T-helper 1 cell treated with Interleukin-12 subunit alpha and Interleukin-12 subunit beta and Interleukin-4 antibody, amounts not matched to agents 30 ng/mL and 1 ng/mL, for 36 hours (primary cell): ENCODE data around the gene SEC31A. TPM values are rescaled to one million over a fixed set of nuclear protein-coding genes. Genes with fewer than 3 reads are reported as not detected.

ENCODE experiments used
- intact Hi-C: fragments of 100-400 bp; cut with micrococcal nuclease; formaldehyde crosslinking; loops from one replicate; pipeline ENCODE4 v1.15.1; 2024
- total RNA-seq: library from RNA; stranded (reverse); gene quantifications from 2 replicates; pipeline ENCODE4 v1.2.3, GENCODE V29; 2022

The SEC31A gene
- total RNA-seq, 1 donor from 2014 or later = 174 TPM

GRCh38 chr4:82797405-82798111, 93.4 kb downstream of the SEC31A start:
- intact Hi-C loops = no loop called here

GRCh38 chr4:82797040-82797404, 93.9 kb downstream of the SEC31A start:
- intact Hi-C loops = no loop called here

- intact Hi-C loops = no loop called here
Observed at GRCh38 chr4:82792912-82793649, 97.9 kb downstream of the SEC31A start.

GRCh38 chr4:82791179-82791578, 99.8 kb downstream of the SEC31A start:
- intact Hi-C loops = no loop called here

GRCh38 chr4:82790060-82790660, 100.8 kb downstream of the SEC31A start:
- intact Hi-C loops = no loop called here

- intact Hi-C loops = no loop called here
Observed at GRCh38 chr4:82789025-82789776, 101.8 kb downstream of the SEC31A start.

GRCh38 chr4:82787342-82787741, 103.6 kb downstream of the SEC31A start:
- intact Hi-C loops = no loop called here

GRCh38 chr4:82786828-82787227, 104.1 kb downstream of the SEC31A start:
- intact Hi-C loops = no loop called here

- intact Hi-C loops = no loop called here
Observed at GRCh38 chr4:82785611-82786400, 105.1 kb downstream of the SEC31A start.

GRCh38 chr4:82784681-82785610, 106.0 kb downstream of the SEC31A start:
- intact Hi-C loops = no loop called here

GRCh38 chr4:82782626-82783345, 108.2 kb downstream of the SEC31A start:
- intact Hi-C loops = no loop called here

- intact Hi-C loops = no loop called here
Observed at GRCh38 chr4:82780752-82781231, 110.2 kb downstream of the SEC31A start.

- intact Hi-C loops = no loop called here
Observed at GRCh38 chr4:82780170-82780751, 110.7 kb downstream of the SEC31A start.

GRCh38 chr4:82779032-82779431, 111.9 kb downstream of the SEC31A start:
- intact Hi-C loops = no loop called here

- intact Hi-C loops = no loop called here
Observed at GRCh38 chr4:82777857-82778525, 113.0 kb downstream of the SEC31A start.

GRCh38 chr4:82776925-82777542, 113.9 kb downstream of the SEC31A start:
- intact Hi-C loops = no loop called here

GRCh38 chr4:82775243-82775642, 115.7 kb downstream of the SEC31A start:
- intact Hi-C loops = no loop called here

GRCh38 chr4:82774711-82775171, 116.2 kb downstream of the SEC31A start:
- intact Hi-C loops = no loop called here
